Measurements from ENCODE around the gene ANO1.

The ANO1 gene

DNA sequence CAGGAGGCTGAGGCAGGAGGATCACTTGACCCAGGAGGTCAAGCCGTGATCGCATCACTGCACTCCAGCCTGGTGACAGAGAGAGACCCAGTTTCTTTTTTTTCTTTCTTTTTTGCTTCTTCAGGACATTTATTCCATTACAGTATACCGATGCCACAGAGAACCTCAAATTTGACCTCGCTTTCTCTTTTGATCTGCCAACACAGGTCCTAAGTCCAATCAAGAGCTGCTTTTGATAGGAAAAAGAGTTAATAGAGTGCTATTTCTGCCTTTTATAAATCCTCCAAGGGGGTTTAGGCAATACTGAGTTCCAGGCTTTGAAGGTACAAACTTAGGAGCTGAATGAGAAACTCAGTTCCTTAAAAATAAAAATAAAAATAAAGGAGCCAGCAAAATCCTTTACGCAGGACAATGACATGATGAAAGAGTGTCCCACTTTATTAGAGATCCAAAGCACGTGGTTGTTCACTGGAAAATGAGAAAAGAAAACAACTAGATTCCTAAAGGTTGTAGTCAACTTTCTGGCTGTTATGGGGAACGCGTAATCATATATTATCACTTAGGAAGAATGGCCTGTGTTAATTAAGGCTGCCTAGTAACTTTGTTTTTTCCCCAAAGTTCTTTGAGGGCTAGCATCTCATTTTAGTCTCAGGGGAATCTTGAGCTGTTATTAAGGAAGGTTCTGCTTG, 152.2 kb downstream of the ANO1 start:
- H3K4me3 ChIP-seq (ENCODE audit: low read length) = no peak overlapping the region

DNA sequence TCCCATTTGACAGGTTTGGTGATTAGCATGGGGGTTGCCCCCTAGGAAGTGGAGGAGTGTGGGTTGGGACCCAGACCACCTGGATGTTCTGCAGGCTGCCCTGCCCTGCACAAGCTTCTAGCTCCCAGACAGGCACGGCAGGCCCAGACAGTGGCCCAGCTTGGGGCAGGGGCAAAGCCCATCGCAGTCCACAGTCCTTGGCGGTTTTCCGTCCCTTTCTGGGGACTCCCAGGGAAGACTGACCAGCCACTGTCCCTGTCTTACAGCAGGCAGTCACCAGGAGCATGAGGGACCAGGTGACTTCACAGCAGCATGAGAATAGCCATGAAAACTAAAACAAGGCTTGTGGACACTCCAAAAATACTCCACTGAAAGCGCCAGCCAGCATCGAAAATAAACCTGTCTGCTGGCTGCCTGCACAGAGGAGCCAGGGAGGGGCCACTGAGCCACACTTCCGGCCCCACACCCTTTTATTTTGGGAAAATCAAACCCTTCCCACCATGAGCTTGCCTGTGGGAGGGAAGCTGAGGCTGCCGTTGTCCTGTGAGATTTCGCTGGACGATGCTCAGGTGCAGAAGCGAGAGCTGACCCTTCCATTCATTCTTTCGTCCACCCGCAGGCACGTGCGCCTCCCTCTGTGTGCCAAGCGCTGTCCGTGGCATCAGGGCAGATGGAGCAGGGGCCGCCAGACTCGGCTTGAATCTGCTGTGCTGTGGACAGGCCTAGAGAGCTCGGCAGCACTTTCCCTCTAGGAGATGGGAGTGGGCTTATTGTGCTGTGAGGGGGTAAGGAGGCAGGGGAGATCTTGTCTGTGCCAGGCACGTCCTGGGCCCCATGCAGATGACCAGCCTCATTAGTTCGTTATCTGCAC, 153.0 kb downstream of the ANO1 start:
- Histone ChIP-seq H3K27ac (ENCODE audit: low read length) (no peak overlapping the region), H3K36me3 (replicated peaks; ENCODE audit: low read depth, low read length) (no peaks in the 10 kb centered on the region), H3K9me3 (ENCODE audit: insufficient read depth, low read length) (no peaks in the 10 kb centered on the region), H3K27me3 (ENCODE audit: low read depth, low read length) (0 out of 2 replicates have a peak, but pooled peaks cover 5% of the 10 kb centered on the region), H2AFZ (ENCODE audit: low read depth, low read length) (no peak overlapping the region), H3K9ac (ENCODE audit: low read length) (no peak overlapping the region), H3K4me2 (ENCODE audit: low read length) (no peak overlapping the region), H3K79me2 (ENCODE audit: low read length) (no peaks in the 10 kb centered on the region), H4K20me1 (ENCODE audit: insufficient read depth, low read length) (no peaks in the 10 kb centered on the region), H3K4me3 (ENCODE audit: low read length) (no peak overlapping the region), H3K4me1 (ENCODE audit: low read length) (no peaks in the 10 kb centered on the region)
- TF ChIP-seq, protein P1, sequence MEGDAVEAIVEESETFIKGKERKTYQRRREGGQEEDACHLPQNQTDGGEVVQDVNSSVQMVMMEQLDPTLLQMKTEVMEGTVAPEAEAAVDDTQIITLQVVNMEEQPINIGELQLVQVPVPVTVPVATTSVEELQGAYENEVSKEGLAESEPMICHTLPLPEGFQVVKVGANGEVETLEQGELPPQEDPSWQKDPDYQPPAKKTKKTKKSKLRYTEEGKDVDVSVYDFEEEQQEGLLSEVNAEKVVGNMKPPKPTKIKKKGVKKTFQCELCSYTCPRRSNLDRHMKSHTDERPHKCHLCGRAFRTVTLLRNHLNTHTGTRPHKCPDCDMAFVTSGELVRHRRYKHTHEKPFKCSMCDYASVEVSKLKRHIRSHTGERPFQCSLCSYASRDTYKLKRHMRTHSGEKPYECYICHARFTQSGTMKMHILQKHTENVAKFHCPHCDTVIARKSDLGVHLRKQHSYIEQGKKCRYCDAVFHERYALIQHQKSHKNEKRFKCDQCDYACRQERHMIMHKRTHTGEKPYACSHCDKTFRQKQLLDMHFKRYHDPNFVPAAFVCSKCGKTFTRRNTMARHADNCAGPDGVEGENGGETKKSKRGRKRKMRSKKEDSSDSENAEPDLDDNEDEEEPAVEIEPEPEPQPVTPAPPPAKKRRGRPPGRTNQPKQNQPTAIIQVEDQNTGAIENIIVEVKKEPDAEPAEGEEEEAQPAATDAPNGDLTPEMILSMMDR (IDR thresholded peaks at IDR 0.05; ENCODE audit: low read depth, low read length) = no peak
- TF ChIP-seq EZH2phosphoT487 (IDR thresholded peaks at IDR 0.05; ENCODE audit: low read depth) = no peak

More for the DNA sequence above, 152.2 kb downstream of the ANO1 start:
- no peak overlapping the region for H3K4me2 ChIP-seq (ENCODE audit: low read length)
- H3K79me2 ChIP-seq (ENCODE audit: low read length) = no peaks in the 10 kb centered on the region
- H3K9me3 ChIP-seq (ENCODE audit: insufficient read depth, low read length) = no peaks in the 10 kb centered on the region
- 0 out of 2 replicates have a peak, but pooled peaks cover 5% of the 10 kb centered on the region for H3K27me3 ChIP-seq (ENCODE audit: low read depth, low read length)
- H3K36me3 ChIP-seq (replicated peaks; ENCODE audit: low read depth, low read length) = no peaks in the 10 kb centered on the region
- no peak for TF ChIP-seq EZH2phosphoT487 (IDR thresholded peaks at IDR 0.05; ENCODE audit: low read depth)
- TF ChIP-seq, protein P1 (IDR thresholded peaks at IDR 0.05; ENCODE audit: low read depth, low read length) = no peak
- H2AFZ ChIP-seq (ENCODE audit: low read depth, low read length) = no peak overlapping the region
- no peaks in the 10 kb centered on the region for H4K20me1 ChIP-seq (ENCODE audit: insufficient read depth, low read length)
- no peak overlapping the region for H3K9ac ChIP-seq (ENCODE audit: low read length)
- H3K4me1 ChIP-seq (ENCODE audit: low read length) = no peaks in the 10 kb centered on the region
- H3K27ac ChIP-seq (ENCODE audit: low read length) = no peak overlapping the region

DNA sequence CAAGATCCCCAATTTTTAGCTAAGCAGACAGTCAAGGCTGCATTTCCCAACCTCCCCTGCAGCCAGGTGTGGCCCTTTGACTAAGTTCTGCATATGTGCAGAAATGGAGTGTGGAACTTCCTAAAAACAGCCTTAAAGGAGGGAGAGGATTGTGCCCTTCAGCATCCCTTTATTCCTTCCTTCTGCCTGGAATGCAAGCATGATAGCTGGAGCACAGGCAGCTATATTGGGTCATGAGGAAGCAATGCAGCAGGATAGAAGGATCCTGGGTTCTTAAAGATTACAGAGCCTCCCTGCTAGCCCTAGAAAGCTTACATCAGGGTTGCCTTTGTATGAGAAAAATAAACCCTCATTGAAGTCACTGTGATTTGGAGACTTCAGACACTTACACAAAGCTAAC, 154.9 kb downstream of the ANO1 start:
- H3K27me3 ChIP-seq (ENCODE audit: low read depth, low read length) = 0 out of 2 replicates have a peak, but pooled peaks cover 5% of the 10 kb centered on the region
- no peaks in the 10 kb centered on the region for H3K79me2 ChIP-seq (ENCODE audit: low read length)
- H3K4me1 ChIP-seq (ENCODE audit: low read length) = no peaks in the 10 kb centered on the region
- no peak overlapping the region for H3K4me3 ChIP-seq (ENCODE audit: low read length)
- no peak overlapping the region for H3K27ac ChIP-seq (ENCODE audit: low read length)
- H4K20me1 ChIP-seq (ENCODE audit: insufficient read depth, low read length) = no peaks in the 10 kb centered on the region
- no peak overlapping the region for H2AFZ ChIP-seq (ENCODE audit: low read depth, low read length)
- H3K9me3 ChIP-seq (ENCODE audit: insufficient read depth, low read length) = no peaks in the 10 kb centered on the region
- no peaks in the 10 kb centered on the region for H3K36me3 ChIP-seq (replicated peaks; ENCODE audit: low read depth, low read length)
- no peak overlapping the region for H3K9ac ChIP-seq (ENCODE audit: low read length)
- no peak overlapping the region for H3K4me2 ChIP-seq (ENCODE audit: low read length)
- TF ChIP-seq, protein P1 (IDR thresholded peaks at IDR 0.05; ENCODE audit: low read depth, low read length) = no peak
- no peak for TF ChIP-seq EZH2phosphoT487 (IDR thresholded peaks at IDR 0.05; ENCODE audit: low read depth)

DNA sequence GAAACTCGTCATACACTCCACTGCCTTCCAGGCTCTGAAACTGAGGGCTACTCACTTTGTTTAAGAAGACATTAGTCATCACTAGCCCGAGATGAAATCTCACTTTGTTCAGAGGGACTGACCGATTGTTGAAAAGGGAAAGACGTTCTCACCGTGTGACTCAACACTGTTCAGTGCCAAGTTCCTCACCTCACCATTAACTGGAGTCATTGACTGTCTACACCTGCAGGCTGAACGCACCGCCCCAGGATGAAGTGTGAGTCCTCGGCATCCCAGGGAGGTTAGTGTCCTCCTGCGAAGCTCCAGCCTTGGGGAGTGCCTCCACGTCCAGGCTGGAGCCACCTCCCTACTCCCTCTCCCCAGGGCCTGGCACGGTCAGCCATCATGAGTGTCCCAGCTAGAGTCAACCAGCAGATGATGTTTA, 155.4 kb downstream of the ANO1 start:
- Histone ChIP-seq H3K4me2 (ENCODE audit: low read length) (no peak overlapping the region), H2AFZ (ENCODE audit: low read depth, low read length) (no peak overlapping the region), H3K79me2 (ENCODE audit: low read length) (no peaks in the 10 kb centered on the region), H3K27ac (ENCODE audit: low read length) (no peak overlapping the region), H3K36me3 (replicated peaks; ENCODE audit: low read depth, low read length) (no peaks in the 10 kb centered on the region), H3K27me3 (ENCODE audit: low read depth, low read length) (0 out of 2 replicates have a peak, but pooled peaks cover 5% of the 10 kb centered on the region), H4K20me1 (ENCODE audit: insufficient read depth, low read length) (no peaks in the 10 kb centered on the region), H3K4me3 (ENCODE audit: low read length) (no peak overlapping the region), H3K9ac (ENCODE audit: low read length) (no peak overlapping the region), H3K9me3 (ENCODE audit: insufficient read depth, low read length) (no peaks in the 10 kb centered on the region), H3K4me1 (ENCODE audit: low read length) (no peaks in the 10 kb centered on the region)
- TF ChIP-seq, protein P1 (IDR thresholded peaks at IDR 0.05; ENCODE audit: low read depth, low read length) = no peak
- TF ChIP-seq EZH2phosphoT487 (IDR thresholded peaks at IDR 0.05; ENCODE audit: low read depth) = no peak

All from OCI-LY3 (cell line).